Activated T-helper 2 cell treated with anti-CD3 and anti-CD28 coated beads, Interferon-gamma antibody, Interleukin-2, Interleukin-4, amounts not matched to agents 10 μg/mL and 5 μg/mL and 100 μg/mL, durations not matched to agents 14 hours and 24 hours and 36 hours (primary cell): Measurements from ENCODE around the gene PHETA1. TPM values are rescaled to one million over a fixed set of nuclear protein-coding genes. Genes with fewer than 3 reads are reported as not detected.
"Not testable (repeated sequence)": the region's sequence is repeated elsewhere in the genome, so short reads cannot be mapped to it uniquely, and the experiment has no call there.

ENCODE experiments used
- DNase-seq: peaks from one replicate; pipeline ENCODE4 v3.0.0; 2021; ENCODE audit warnings: low spot score
- H3K27ac Mint-ChIP-seq: one replicate; pipeline ENCODE4 v1.8.0; 2021; ENCODE audit warnings: mixed read lengths
- H3K27me3 Mint-ChIP-seq: one replicate; pipeline ENCODE4 v1.8.0; 2021; ENCODE audit warnings: low read depth, mixed read lengths
- H3K36me3 Mint-ChIP-seq: one replicate; pipeline ENCODE4 v1.8.0; 2021; ENCODE audit warnings: low read depth, mixed read lengths
- H3K4me1 Mint-ChIP-seq: one replicate; pipeline ENCODE4 v1.8.0; 2021; ENCODE audit warnings: low read depth, mixed read lengths
- H3K4me3 Mint-ChIP-seq: one replicate; pipeline ENCODE4 v1.8.0; 2021; ENCODE audit warnings: low read depth, mild to moderate bottlenecking, moderate library complexity, mixed read lengths
- H3K9me3 Mint-ChIP-seq: one replicate; pipeline ENCODE4 v1.8.0; 2021; ENCODE audit warnings: mixed read lengths
- intact Hi-C: fragments of 100-400 bp; cut with micrococcal nuclease; formaldehyde crosslinking; loops from one replicate; pipeline ENCODE4 v1.15.1; 2023
- total RNA-seq: library from RNA; stranded (reverse); gene quantifications from 2 replicates; pipeline ENCODE4 v1.2.3, GENCODE V29; 2022

PHETA1 gene
- total RNA-seq, 1 donor from 2014 or later: 3.9 TPM

DNA sequence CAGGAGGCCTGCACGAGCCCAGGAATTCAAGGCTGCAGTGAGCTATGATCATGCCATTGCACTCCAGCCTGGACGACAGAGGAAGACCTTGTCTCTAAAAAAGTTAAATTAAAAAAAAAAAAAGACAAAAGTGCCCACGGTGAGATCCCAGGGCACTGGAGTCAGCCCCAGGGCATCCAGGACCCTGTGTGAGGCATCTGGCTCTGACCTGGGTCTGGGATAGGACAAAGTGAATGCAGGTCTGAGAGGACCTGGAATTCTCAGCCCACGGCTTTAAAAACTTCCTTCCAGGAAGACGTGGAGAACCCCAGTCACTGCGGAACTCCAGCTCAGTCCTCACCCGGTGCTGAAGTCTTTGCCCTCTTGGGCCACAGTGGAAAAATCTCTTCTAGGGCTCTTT, 33.1 kb downstream of the PHETA1 start:
- no peaks in the 10 kb centered on the region for H3K36me3 Mint-ChIP-seq
- H3K9me3 Mint-ChIP-seq: no peaks in the 10 kb centered on the region
- peaks cover 2% of the 10 kb centered on the region for H3K27me3 Mint-ChIP-seq
- DNase-seq: no peak
- H3K4me1 Mint-ChIP-seq: no peaks in the 10 kb centered on the region
- no peak overlapping the region for H3K4me3 Mint-ChIP-seq
- intact Hi-C loops: no loop called here
- H3K27ac Mint-ChIP-seq: no peak overlapping the region

DNA sequence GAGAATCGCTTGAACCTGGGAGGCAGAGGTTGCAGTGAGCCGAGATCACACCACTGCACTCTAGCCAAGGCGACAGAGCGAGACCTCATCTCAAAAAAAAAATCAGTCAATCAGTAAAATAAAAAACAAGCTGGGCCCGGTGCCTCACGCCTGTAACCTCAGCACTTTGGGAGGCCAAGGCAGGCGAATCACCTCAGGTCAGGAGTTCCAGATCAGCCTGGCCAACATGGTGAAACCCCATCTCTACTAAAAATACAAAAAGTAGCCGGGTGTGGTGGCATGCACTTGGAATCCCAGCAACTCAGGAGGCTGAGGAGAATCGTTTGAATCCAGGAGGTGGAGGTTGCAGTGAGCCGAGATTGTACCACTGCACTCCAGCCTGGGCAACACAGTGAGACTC, 33.6 kb downstream of the PHETA1 start:
- H3K27me3 Mint-ChIP-seq, H3K4me3 Mint-ChIP-seq, H3K9me3 Mint-ChIP-seq, intact Hi-C loops, DNase-seq, H3K4me1 Mint-ChIP-seq, H3K36me3 Mint-ChIP-seq, H3K27ac Mint-ChIP-seq: not testable (repeated sequence)

DNA sequence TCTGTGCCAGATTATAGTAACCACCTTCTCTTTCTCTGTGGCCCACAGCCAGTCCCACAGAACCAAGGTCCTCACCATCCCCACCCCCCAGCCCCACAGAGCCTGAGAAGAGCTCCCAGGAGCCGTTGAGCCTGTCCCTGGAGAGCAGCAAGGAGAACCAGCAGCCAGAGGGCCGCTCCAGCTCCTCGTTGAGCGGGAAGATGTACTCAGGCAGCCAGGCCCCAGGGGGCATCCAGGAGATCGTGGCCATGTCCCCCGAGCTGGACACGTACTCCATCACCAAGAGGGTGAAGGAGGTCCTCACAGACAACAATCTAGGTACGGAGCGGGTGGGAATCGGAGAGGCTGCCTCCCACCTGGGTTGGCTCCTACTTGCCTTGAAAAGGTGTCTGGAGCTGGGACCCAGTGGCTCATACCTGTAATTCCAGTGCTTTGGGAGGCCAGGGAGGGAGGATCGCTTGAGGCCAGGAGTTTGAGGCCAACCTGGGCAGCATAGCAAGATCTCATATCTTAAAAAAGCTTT, 34.4 kb downstream of the PHETA1 start:
- DNase-seq: no peak
- H3K27ac Mint-ChIP-seq: no peak overlapping the region
- peaks cover 2% of the 10 kb centered on the region for H3K27me3 Mint-ChIP-seq
- no peak overlapping the region for H3K4me3 Mint-ChIP-seq
- H3K36me3 Mint-ChIP-seq: no peaks in the 10 kb centered on the region
- H3K9me3 Mint-ChIP-seq: no peaks in the 10 kb centered on the region
- no peaks in the 10 kb centered on the region for H3K4me1 Mint-ChIP-seq
- intact Hi-C loops: loop anchor here (5.0 kb wide), 1 partner anchor 478 kb away; no protein-coding TSS in a partner anchor

DNA sequence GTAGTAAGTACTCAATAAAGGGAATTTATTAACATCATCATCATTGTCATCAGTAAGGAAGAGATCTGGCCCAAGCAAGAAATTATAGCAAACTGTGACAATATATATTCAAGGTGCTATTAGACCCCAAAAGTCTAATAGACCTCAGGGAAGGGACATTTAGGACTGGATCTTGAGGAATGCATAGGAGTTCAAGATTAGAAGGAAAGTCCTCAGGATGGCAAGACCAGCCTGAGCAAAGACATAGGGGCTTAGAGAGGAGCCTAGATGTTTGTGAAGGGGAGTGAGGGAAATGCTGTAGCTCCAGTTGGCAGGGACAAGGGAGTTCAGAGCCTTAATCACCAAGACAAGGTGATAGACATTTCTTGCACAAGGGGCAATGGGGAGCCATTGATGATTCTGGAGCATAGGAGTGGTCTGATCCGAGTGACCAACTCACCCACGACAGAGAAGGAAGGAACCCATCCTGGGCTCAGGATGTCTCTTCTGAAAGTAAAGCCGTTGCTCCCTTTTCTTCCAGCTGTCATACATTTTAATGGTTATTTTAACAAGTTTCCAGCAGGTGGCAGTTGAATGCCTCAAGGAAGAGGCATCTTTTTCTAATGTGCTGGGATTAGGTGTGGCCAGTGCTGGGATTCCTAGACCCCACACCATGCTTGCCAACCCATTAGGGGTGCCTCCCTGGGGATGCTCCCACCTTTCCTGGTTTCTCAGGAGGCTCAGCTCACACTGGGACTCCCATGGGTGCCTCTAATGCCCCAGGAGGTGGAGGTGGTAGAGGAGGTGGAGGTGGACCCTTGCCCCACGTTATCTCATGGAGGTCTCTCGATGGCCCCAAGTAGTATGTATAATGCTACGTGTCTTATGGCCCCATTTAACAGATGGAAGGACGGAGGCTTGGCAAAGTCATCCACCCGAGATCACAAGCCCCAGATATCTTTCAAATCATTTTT, 37.8 kb downstream of the PHETA1 start:
- H3K9me3 Mint-ChIP-seq: no peaks in the 10 kb centered on the region
- DNase-seq: no peak
- intact Hi-C loops: loop anchor here (5.0 kb wide), 1 partner anchor 481 kb away; no protein-coding TSS in a partner anchor

DNA sequence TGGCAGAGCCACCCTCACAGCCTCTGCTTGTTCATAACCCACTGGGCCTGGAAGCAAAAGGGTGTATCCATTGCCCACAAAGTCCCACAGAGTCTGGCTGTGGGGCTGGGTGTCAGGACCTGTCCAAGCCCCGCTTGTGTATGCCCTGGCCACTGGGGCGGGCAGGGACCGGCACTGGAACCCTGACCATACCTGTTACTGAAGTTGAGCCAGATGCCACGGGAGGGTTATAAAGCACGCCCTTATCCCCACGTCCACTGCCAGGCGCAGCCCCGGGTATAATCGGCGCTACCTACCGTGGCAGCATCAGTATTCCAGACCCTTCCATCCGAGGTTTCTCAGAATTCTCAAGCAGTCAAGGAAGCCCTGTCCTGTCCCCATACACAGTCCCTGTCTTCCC, 40.8 kb downstream of the PHETA1 start:
- intact Hi-C loops: no loop called here

More for the DNA sequence above, 37.8 kb downstream of the PHETA1 start:
- Mint-ChIP-seq H3K4me1 (no peaks in the 10 kb centered on the region), H3K27me3 (peaks cover 2% of the 10 kb centered on the region), H3K4me3 (no peak overlapping the region), H3K36me3 (no peaks in the 10 kb centered on the region), H3K27ac (no peak overlapping the region)

DNA sequence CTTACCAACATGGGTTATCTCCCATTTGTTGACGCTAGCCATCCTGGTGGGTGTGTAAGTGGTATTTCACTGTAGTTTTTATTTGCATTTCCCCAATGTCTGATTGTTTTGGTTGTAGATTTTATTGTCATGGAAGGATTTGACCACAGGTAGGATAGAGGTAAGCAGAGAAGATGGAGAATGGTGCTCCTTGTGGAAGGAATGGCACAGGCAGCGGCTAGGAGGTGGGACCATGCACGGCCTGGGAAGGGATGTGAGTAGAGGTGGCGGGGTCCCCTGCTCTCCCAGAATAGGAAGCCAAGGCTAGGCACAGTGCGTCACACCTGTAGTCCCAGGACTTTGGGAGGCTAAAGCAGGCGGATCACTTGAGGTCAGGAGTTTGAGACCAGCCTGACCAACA, 41.4 kb downstream of the PHETA1 start:
- no peaks in the 10 kb centered on the region for H3K36me3 Mint-ChIP-seq
- H3K27me3 Mint-ChIP-seq: no peaks in the 10 kb centered on the region
- H3K4me3 Mint-ChIP-seq: no peak overlapping the region
- H3K4me1 Mint-ChIP-seq: no peaks in the 10 kb centered on the region
- intact Hi-C loops: no loop called here
- no peak for DNase-seq
- no peak overlapping the region for H3K27ac Mint-ChIP-seq
- H3K9me3 Mint-ChIP-seq: no peaks in the 10 kb centered on the region

More for the DNA sequence above, 40.8 kb downstream of the PHETA1 start:
- no peaks in the 10 kb centered on the region for H3K27me3 Mint-ChIP-seq
- H3K9me3 Mint-ChIP-seq: no peaks in the 10 kb centered on the region
- no peak overlapping the region for H3K27ac Mint-ChIP-seq
- no peaks in the 10 kb centered on the region for H3K4me1 Mint-ChIP-seq
- H3K36me3 Mint-ChIP-seq: no peaks in the 10 kb centered on the region
- no peak for DNase-seq
- no peak overlapping the region for H3K4me3 Mint-ChIP-seq

DNA sequence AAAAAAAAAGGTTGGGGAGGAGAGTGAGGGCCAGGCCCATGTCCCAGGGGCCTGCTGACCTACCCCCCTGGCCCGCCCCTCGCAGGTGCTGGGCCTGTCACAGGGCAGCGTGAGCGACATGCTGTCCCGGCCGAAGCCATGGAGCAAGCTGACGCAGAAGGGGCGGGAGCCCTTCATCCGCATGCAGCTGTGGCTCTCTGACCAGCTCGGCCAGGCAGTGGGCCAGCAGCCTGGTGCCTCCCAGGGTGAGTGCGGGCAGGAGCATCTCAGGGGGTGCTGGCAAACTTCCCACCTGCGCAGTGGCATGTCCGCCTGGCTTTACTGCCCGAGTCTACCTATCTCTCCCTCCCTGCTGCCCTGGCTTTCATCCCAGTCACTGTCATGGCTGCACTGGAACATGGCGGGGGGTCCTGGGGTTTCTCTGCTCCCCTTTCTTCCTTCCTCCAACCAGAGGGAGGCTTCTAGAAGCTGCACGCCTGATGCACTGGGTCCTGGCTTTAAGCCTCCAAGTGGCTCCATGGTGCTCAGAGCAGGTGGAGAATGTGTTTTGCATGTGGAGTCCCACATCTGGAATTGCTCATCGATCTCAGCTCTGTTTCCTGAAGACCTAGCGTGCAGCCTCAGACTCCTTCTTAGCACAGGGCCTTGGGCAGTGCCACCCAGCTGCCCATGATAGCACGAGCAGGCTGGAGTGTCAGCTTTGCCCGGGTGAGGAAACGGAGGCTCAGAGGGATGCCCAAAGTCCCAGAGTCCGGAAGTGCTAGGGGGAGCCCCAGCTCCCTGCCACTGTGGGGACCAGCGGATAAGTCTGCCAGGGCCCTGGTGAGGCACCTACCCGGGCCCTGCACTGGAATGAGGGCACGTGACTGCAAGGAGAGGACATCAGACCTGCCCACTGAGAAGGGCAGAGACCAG, 46.3 kb downstream of the PHETA1 start:
- H3K4me1 Mint-ChIP-seq: no peaks in the 10 kb centered on the region
- no peaks in the 10 kb centered on the region for H3K9me3 Mint-ChIP-seq
- no peaks in the 10 kb centered on the region for H3K27me3 Mint-ChIP-seq

DNA sequence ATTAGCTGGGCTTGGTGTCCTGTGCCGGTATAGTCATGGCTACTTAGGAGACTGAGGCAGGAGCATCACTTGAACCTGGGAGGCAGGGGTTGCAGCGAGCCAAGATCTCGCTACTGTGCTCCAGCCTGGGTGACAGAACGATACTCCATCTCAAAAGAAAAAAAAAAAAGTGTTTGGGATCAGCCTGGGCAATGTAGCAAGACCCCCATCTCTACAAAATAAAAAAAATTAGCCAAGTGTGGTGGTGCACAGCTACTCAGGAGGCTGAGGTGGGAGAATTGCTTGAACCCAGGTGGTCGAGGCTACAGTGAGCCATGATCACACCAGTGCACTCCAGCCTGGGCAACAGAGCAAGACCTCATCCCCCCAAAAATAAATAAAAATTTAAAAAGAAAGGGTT, 47.6 kb downstream of the PHETA1 start:
- Mint-ChIP-seq H3K4me1 (no peaks in the 10 kb centered on the region), H3K36me3 (no peaks in the 10 kb centered on the region), H3K27ac (no peak overlapping the region), H3K9me3 (no peaks in the 10 kb centered on the region), H3K4me3 (no peak overlapping the region), H3K27me3 (no peaks in the 10 kb centered on the region)
- intact Hi-C loops: no loop called here
- DNase-seq: no peak

More for the DNA sequence above, 46.3 kb downstream of the PHETA1 start:
- no peak for DNase-seq
- H3K27ac Mint-ChIP-seq: no peak overlapping the region
- intact Hi-C loops: no loop called here
- no peak overlapping the region for H3K4me3 Mint-ChIP-seq
- no peaks in the 10 kb centered on the region for H3K36me3 Mint-ChIP-seq

DNA sequence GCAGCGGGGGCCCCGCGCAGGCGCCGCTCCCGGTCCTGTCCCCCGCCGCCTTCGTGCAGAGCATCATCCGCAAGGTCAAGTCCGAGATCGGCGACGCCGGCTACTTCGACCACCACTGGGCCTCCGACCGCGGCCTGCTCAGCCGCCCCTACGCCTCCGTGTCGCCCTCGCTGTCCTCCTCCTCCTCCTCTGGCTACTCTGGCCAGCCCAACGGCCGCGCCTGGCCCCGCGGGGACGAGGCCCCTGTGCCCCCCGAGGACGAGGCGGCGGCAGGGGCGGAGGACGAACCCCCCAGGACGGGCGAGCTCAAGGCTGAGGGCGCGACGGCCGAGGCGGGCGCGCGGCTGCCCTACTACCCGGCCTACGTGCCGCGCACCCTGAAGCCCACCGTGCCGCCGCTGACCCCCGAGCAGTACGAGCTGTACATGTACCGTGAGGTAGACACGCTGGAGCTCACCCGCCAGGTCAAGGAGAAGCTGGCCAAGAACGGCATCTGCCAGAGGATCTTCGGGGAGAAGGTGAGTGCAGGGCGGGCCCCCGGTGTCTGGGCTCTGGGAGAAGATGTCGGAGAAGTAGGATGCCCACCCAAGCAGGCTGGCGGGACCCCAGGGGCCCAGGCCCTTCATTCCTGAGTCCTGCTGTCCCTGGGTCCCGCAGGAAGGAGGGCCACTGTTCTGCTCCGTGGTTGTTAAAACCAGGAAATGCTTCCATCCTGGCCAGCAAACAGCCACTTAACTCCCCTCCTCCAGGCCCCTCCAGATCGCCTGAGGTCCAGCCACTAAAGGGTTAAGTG, 48.4 kb downstream of the PHETA1 start:
- DNase-seq: no peak
- Mint-ChIP-seq H3K36me3 (no peaks in the 10 kb centered on the region), H3K4me3 (no peak overlapping the region), H3K27me3 (no peaks in the 10 kb centered on the region), H3K9me3 (no peaks in the 10 kb centered on the region), H3K27ac (no peak overlapping the region), H3K4me1 (no peaks in the 10 kb centered on the region)
- intact Hi-C loops: no loop called here

DNA sequence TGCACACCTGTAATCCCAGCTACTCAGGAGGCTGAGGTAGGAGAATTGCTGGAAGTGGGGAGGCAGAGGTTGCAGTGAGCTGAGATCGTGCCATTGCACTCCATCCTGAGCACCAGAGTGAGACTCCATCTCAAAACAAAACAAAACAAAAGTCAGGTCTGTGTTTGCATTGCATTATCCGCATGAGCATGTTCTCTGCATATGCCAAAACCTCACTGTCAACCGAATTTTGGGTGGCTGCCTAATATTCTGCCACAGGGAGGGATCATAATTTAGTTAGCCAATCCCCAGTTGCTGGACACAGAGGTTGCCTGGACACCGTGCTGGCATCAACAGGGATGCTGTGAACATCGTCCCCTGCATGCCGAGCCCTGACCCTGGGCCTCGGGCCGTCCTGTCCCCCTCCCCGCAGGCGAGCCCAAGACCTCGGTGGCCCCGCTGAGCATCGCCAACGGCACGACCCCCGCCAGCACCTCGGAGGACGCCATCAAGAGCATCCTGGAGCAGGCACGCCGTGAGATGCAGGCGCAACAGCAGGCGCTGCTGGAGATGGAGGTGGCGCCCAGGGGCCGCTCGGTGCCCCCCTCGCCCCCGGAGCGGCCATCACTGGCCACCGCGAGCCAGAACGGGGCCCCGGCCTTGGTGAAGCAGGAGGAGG, 49.2 kb downstream of the PHETA1 start:
- H3K36me3 Mint-ChIP-seq: no peaks in the 10 kb centered on the region
- intact Hi-C loops: loop anchor here (10.0 kb wide), 1 partner anchor 295 kb away; no protein-coding TSS in a partner anchor
- H3K27me3 Mint-ChIP-seq: no peaks in the 10 kb centered on the region
- no peak for DNase-seq
- H3K27ac Mint-ChIP-seq: no peak overlapping the region
- H3K4me1 Mint-ChIP-seq: no peaks in the 10 kb centered on the region
- H3K9me3 Mint-ChIP-seq: no peaks in the 10 kb centered on the region
- no peak overlapping the region for H3K4me3 Mint-ChIP-seq

DNA sequence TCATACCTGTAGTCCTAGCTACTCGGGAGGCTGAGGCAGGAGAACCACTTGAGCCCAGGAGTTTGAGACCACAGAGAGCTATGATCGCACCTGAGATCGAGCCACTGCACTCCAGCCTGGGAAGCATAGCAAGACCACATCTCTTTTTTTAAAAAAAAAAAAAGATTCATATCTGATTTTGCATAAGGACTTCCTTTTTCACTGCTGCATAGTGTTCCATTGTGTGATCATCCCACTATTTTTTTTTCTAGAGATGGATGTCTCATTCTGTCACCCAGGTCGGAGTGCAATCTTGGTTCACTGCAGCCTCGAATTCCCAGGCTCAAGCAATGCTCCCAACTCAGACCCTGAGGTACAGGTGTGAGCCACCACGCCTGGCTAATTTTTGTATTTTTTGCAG, 50.4 kb downstream of the PHETA1 start:
- Mint-ChIP-seq H3K27ac (no peak overlapping the region), H3K36me3 (no peaks in the 10 kb centered on the region)
- intact Hi-C loops: loop anchor here (10.0 kb wide), 1 partner anchor 294 kb away; no protein-coding TSS in a partner anchor

More for the DNA sequence above, 50.4 kb downstream of the PHETA1 start:
- DNase-seq: no peak
- Mint-ChIP-seq H3K9me3 (no peaks in the 10 kb centered on the region), H3K4me1 (peaks cover 3% of the 10 kb centered on the region), H3K4me3 (no peak overlapping the region), H3K27me3 (peaks cover 2% of the 10 kb centered on the region)
